ENCODE data around the gene FAM117A. TPM values are rescaled to one million over a fixed set of nuclear protein-coding genes. Genes with fewer than 3 reads are reported as not detected.

The FAM117A gene
- total and polyA plus RNA-seq, 10 of the 15 experiments (the other 5 are each of a cell fraction or from before 2014, with no cell fraction given), result 2.1 to 29.6 (median 20.0) TPM

DNA sequence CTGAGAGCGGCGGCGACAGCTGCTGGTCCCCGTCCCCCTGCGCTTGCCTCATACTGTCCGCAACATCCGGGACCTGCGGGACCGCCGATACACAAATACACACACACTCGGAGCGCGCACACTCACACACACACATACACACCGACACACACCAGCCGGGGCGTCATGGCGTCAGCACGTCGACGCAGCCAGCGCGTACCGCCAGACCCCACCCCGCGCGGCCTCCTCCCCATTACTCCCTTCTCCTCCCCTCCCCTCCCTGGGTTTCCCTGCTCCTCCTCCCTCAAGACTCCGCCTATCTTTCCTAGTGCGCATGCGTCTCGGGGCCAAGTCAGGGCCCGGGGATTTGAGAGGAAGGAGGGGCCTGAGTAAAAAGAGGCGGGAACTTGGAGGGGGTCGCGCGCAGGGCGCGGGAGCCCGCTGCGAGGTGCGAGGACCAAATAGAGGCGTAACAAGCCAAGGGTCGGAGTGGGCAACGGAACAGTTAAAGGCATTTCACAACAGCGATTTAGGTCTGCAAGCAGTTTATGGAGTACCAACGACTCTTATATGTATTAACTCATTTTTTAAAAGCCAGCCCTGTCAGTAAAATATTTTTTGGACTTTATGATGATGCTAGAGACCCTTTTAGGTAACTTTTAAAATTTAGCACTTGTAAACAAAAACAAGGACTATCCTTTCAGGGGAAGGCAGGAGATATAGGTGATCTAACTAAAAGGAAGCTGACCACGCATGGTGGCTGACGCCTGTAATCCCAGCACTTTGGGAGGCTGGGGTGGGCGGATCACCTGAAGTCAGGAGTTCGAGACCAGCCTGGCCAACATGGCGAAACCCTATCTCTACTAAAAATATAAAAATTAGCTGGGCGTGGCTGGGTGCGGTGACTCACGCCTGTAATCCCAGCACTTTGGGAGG is 85.7 kb downstream of the FAM117A start, which contains the start of gene SPOP (continued):
- TF ChIP-seq TCF3 (IDR thresholded peaks at IDR 0.05; ENCODE audit: borderline replicate concordance, insufficient read depth, low read depth, low read length) (no peak), POLR2AphosphoS2 (IDR thresholded peaks at IDR 0.05; ENCODE audit: low read depth, low read length) (no peak), POLR2AphosphoS5 (IDR thresholded peaks at IDR 0.05; ENCODE audit: low read length) (peak; percentile 65; the same call in 1 of the 2 replicates), FOXK2 (IDR thresholded peaks at IDR 0.05) (peak; percentile 71), ZNF207 (IDR thresholded peaks at IDR 0.05; ENCODE audit: borderline replicate concordance) (no peak), USF1 (IDR thresholded peaks at IDR 0.05; ENCODE audit: borderline replicate concordance, extremely low read length, insufficient read depth, low read depth, low read length) (no peak), NR2F1 (conservative IDR thresholded peaks at IDR 0.05) (no peak), MEF2B (IDR thresholded peaks at IDR 0.05; ENCODE audit: partially characterized antibody, poor library complexity, severe bottlenecking) (peak; percentile 40), ETV6 (conservative IDR thresholded peaks at IDR 0.05 in 1 of 2, IDR thresholded peaks at IDR 0.05 in 1 of 2; ENCODE audit: borderline replicate concordance in 1 of 2, low read depth in 1 of 2) (peak in 1 of 2 experiments; percentile 40; a peak in 1 of 4 replicates), GATAD2B (conservative IDR thresholded peaks at IDR 0.05; ENCODE audit: low read depth) (peak; percentile 49; the same call in 1 of the 2 replicates), PAX5 (IDR thresholded peaks at IDR 0.05; ENCODE audit: borderline replicate concordance, low read depth, low read length) (no peak), BCL3 (IDR thresholded peaks at IDR 0.05; ENCODE audit: borderline replicate concordance, insufficient read depth, low read depth, low read length, poor library complexity, severe bottlenecking) (no peak), CREM (IDR thresholded peaks at IDR 0.05; ENCODE audit: low read depth) (peak; percentile 95), SIX5 (IDR thresholded peaks at IDR 0.05; ENCODE audit: low read depth, low read length, severe bottlenecking) (peak; percentile 17), DPF2 (IDR thresholded peaks at IDR 0.05) (0 out of 2 replicates have a peak, but pooled peaks have one; percentile 10), EED (IDR thresholded peaks at IDR 0.05; ENCODE audit: low read depth) (no peak), NFYB (IDR thresholded peaks at IDR 0.05; ENCODE audit: insufficient read depth, low read depth, low read length) (no peak), CREB1 (IDR thresholded peaks at IDR 0.05; ENCODE audit: low read depth) (peak; percentile 96), CBFB (IDR thresholded peaks at IDR 0.05; ENCODE audit: low read depth) (no peak), EGR1 (IDR thresholded peaks at IDR 0.05; ENCODE audit: borderline replicate concordance in 1 of 2, low read depth in 2 of 2, low read length in 2 of 2) (peak; percentile 24 to 98; a peak in 2 of 3 replicates)
- TF ChIP-seq, protein P1, sequence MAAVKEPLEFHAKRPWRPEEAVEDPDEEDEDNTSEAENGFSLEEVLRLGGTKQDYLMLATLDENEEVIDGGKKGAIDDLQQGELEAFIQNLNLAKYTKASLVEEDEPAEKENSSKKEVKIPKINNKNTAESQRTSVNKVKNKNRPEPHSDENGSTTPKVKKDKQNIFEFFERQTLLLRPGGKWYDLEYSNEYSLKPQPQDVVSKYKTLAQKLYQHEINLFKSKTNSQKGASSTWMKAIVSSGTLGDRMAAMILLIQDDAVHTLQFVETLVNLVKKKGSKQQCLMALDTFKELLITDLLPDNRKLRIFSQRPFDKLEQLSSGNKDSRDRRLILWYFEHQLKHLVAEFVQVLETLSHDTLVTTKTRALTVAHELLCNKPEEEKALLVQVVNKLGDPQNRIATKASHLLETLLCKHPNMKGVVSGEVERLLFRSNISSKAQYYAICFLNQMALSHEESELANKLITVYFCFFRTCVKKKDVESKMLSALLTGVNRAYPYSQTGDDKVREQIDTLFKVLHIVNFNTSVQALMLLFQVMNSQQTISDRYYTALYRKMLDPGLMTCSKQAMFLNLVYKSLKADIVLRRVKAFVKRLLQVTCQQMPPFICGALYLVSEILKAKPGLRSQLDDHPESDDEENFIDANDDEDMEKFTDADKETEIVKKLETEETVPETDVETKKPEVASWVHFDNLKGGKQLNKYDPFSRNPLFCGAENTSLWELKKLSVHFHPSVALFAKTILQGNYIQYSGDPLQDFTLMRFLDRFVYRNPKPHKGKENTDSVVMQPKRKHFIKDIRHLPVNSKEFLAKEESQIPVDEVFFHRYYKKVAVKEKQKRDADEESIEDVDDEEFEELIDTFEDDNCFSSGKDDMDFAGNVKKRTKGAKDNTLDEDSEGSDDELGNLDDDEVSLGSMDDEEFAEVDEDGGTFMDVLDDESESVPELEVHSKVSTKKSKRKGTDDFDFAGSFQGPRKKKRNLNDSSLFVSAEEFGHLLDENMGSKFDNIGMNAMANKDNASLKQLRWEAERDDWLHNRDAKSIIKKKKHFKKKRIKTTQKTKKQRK (IDR thresholded peaks at IDR 0.05; ENCODE audit: low read depth, low read length), result no peak

All from GM12878 (cell line).